Measurements from ENCODE around the gene C17orf107.
"Not testable (repeated sequence)": the region's sequence is repeated elsewhere in the genome, so short reads cannot be mapped to it uniquely, and the experiment has no call there.

Gene C17orf107

GRCh38 chr17:4899341-4900230 lies at the start of gene C17orf107:
TSS of gene C17orf107 (plus strand) at chr17:4899536. CDS start at chr17:4899763, 227 bp downstream.
- DNase-seq = peak; percentile 61
- in situ Hi-C loops (cut with HindIII; ENCODE audit: low pct_ligation_motif_present, low pct_unique_long_range_greater_than_20kb, low sequenced_read_pairs) = no loop called here

GRCh38 chr17:4850246-4850645 lies 49.1 kb upstream of the C17orf107 start:
- DNase-seq = no peak
- in situ Hi-C loops (cut with HindIII; ENCODE audit: low pct_ligation_motif_present, low pct_unique_long_range_greater_than_20kb, low sequenced_read_pairs) = loop anchor here (10.0 kb wide), 1 partner anchor 125 kb away; no protein-coding TSS in a partner anchor

GRCh38 chr17:4851084-4851483 lies 48.3 kb upstream of the C17orf107 start:
- in situ Hi-C loops (cut with HindIII; ENCODE audit: low pct_ligation_motif_present, low pct_unique_long_range_greater_than_20kb, low sequenced_read_pairs) = loop anchor here (10.0 kb wide), 1 partner anchor 126 kb away; no protein-coding TSS in a partner anchor
- no peak for DNase-seq

DNA sequence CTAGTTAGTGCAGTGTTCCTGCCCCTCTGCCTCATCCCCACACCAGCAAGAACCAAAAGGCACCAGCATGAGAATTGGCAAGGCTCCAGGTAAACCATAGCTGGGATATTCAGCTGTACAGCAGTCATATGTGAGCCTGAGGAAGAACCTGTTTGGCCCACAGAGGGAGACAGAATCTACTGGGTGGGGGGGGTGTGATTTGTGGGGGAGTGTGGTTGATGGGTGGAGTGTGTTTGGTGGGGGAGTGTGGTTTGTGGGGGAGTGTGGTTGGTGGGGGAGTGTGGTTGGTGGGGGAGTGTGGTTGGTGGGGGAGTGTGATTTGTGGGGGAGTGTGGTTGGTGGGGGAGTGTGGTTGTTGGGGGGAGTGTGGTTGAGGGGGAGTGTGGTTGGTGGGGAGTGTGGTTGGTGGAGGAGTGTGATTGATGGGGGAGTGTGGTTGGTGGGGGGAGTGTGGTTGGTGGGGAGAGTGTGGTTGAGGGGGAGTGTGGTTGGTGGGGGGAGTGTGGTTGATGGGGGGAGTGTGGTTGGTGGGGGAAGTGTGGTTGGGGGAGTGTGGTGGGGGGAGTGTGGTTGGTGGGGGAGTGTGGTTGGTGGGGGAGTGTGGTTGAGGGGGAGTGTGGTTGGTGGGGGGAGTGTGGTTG lies 46.6 kb upstream of the C17orf107 start:
- DNase-seq = peak; percentile 69
- in situ Hi-C loops (cut with HindIII; ENCODE audit: low pct_ligation_motif_present, low pct_unique_long_range_greater_than_20kb, low sequenced_read_pairs) = loop anchor here (10.0 kb wide), 1 partner anchor 128 kb away; no protein-coding TSS in a partner anchor

- in situ Hi-C loops (cut with HindIII; ENCODE audit: low pct_ligation_motif_present, low pct_unique_long_range_greater_than_20kb, low sequenced_read_pairs) = loop anchor here (10.0 kb wide), 1 partner anchor 128 kb away; no protein-coding TSS in a partner anchor
- no peak for DNase-seq
Measured at GRCh38 chr17:4853208-4853671, 46.1 kb upstream of the C17orf107 start.

DNA sequence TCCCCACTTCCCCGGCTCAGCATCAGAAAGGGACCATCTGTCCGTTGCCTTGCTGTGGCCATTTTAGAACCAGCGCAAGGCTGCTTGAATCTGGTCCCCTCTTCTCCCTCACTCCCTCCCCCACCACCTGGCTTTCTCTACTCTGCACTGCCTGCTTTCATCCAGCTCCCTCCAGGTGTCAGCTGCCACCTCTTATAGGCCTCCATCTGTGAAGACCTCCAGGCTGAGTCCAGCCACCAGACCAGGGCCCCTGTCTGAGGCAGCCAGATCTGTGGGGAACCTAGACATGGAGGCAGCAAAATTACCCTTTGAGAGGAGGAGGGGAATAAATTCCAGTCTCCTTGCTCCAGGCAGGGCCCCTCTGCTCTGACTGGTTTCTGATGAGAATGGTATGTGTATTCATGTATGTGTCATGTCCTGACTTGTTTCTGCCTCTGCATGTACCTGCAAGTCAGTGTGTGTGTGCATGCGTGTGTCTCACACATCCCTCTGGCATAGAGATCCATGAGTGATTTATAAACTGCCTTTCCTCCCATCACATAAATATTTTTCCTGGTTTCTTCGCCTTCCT lies 45.1 kb upstream of the C17orf107 start:
- no peak for DNase-seq
- in situ Hi-C loops (cut with HindIII; ENCODE audit: low pct_ligation_motif_present, low pct_unique_long_range_greater_than_20kb, low sequenced_read_pairs) = loop anchor here (10.0 kb wide), 1 partner anchor 129 kb away; no protein-coding TSS in a partner anchor

DNA sequence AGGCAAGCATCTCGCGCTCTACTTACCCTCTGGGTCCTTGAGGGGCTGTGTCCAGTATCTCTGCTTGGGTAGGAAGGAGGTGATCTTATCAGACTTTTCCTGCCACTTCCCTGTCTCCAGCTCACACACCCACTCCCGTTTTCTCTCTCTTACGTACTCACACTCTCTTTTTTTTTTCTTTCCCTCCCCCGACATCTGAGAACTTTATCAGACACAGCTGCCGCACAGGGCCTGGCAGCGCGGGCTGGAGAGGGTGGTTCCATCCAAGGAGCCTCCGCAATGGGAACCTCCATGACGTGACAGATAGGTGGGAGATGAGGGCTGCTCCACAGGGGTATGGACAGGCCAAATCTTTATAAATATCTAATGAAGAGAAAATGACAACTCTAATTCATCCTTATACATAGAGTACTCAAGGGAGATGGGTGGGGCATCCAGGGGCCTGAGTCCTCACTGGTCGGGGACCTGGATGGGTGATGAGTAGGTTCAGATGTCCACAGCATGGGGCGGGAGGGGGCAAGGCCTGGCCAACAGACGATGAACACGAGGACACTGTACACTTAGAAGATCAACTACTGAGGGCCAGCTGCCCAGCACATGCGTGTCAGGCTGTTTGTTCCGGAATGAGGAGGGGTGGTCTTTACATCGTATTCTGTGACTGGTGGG lies 42.9 kb upstream of the C17orf107 start:
- DNase-seq = no peak
- in situ Hi-C loops (cut with HindIII; ENCODE audit: low pct_ligation_motif_present, low pct_unique_long_range_greater_than_20kb, low sequenced_read_pairs) = loop anchor here (10.0 kb wide), 1 partner anchor 132 kb away; no protein-coding TSS in a partner anchor

DNA sequence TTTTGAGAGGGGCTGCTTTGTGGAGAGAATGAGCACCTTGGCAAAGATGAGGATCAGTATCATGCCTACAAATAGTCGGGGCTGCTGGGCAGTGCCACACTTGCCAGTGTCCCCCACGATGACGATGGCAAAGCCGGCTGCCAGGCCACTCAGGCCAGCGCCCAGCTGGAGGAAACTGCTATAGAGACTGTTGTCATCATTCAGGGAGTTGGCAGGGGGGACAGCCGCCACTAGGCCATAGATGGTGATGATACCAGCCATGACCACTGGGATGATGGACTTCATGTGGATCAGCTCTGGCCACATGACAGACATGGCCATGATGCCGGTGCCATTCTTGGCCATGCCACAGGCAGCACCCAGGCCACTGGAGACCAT lies 42.4 kb upstream of the C17orf107 start:
- DNase-seq = no peak
- in situ Hi-C loops (cut with HindIII; ENCODE audit: low pct_ligation_motif_present, low pct_unique_long_range_greater_than_20kb, low sequenced_read_pairs) = loop anchor here (10.0 kb wide), 1 partner anchor 132 kb away; no protein-coding TSS in a partner anchor

GRCh38 chr17:4857347-4857746 lies 42.0 kb upstream of the C17orf107 start:
- in situ Hi-C loops (cut with HindIII; ENCODE audit: low pct_ligation_motif_present, low pct_unique_long_range_greater_than_20kb, low sequenced_read_pairs) = loop anchor here (10.0 kb wide), 1 partner anchor 133 kb away; no protein-coding TSS in a partner anchor
- not testable (repeated sequence) for DNase-seq

DNA sequence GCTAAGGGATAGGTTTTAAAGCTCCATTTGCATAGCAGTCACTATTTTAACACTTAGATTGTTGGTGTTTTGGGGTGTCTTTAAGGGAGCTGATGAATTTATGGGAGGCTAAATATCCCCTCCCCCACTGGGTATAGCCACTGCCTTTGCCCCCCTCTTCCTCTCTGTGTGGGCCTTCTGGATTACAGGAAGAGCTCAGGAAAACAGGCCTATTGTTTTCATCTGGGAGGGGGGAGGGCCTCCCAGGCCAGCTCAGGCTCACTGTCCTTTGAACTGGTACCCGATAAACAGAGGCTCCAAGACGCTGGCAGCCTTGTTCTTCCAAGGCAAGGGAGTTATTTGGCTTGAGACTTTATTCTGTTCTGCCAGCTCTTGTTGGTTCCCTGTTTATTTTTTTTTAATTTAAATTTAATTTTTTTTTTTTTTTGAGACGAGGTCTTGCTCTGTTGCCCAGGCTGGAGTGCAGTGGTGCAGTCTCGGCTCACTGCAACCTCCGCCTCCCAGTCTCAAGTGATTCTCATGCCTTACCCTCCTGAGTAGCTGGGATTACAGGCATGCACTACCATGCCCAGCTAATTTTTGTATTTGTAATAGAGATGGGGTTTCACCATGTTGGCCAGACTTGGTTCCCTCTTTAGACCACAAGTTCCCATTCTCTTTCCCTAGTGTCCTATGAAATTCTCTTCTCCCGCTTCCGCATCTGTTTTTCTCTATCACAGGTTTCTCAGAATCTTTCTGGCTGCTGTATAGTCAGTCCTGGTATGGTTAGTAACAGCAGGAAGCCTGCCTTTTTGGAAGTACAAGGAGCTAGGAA lies 41.1 kb upstream of the C17orf107 start:
- no peak for DNase-seq

GRCh38 chr17:4858882-4859260 lies 40.5 kb upstream of the C17orf107 start:
- in situ Hi-C loops (cut with HindIII; ENCODE audit: low pct_ligation_motif_present, low pct_unique_long_range_greater_than_20kb, low sequenced_read_pairs) = loop anchor here (10.0 kb wide), 1 partner anchor 134 kb away; no protein-coding TSS in a partner anchor
- peak; percentile 62 for DNase-seq

More for the DNA sequence above, 41.1 kb upstream of the C17orf107 start:
- in situ Hi-C loops (cut with HindIII; ENCODE audit: low pct_ligation_motif_present, low pct_unique_long_range_greater_than_20kb, low sequenced_read_pairs) = loop anchor here (10.0 kb wide), 1 partner anchor 133 kb away; no protein-coding TSS in a partner anchor

- in situ Hi-C loops (cut with HindIII; ENCODE audit: low pct_ligation_motif_present, low pct_unique_long_range_greater_than_20kb, low sequenced_read_pairs) = loop anchor here (10.0 kb wide), 1 partner anchor 135 kb away; no protein-coding TSS in a partner anchor
- DNase-seq = no peak
Measured at GRCh38 chr17:4859816-4860625, 39.3 kb upstream of the C17orf107 start.

DNA sequence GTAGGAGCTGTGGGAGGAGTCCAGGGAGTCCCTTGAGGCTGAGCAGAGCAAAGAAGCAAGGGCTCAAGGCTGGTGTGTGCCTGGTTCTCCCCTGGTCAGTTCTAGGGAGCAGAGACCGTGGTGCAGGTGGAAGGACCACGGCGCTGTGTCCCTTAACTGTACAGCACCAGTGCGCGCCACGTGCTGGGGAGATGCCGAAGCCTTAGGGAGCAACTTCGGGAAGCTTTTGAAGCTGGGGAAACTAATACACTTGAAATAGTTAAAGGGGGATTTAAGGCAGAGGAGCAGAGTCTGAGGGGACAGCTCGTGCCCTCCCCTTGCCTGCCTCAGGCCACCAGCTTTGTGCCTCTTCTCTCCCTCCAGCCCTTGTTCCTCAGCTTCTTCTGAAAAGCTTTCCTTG lies 38.7 kb upstream of the C17orf107 start:
- in situ Hi-C loops (cut with HindIII; ENCODE audit: low pct_ligation_motif_present, low pct_unique_long_range_greater_than_20kb, low sequenced_read_pairs) = no loop called here
- no peak for DNase-seq

DNA sequence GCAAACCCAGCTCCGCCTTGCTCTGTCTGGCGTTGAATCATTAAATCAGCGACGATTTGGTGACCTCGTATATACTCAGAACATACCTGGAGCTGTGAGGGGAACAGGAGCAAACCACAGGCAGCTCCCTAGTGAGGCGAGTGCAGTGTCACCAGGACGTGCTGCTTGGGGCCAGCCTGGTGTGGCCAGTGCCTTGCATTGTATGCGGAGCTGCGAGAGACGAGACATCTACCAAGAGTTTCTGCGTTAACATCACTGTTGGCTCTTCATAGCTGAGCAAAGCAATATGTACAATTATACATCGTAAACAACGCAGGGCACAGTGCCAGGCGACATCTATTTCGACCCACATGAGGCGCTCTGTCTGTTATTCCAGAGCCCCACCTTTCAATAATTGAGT lies 38.3 kb upstream of the C17orf107 start:
- no peak for DNase-seq
- in situ Hi-C loops (cut with HindIII; ENCODE audit: low pct_ligation_motif_present, low pct_unique_long_range_greater_than_20kb, low sequenced_read_pairs) = no loop called here

GRCh38 chr17:4862720-4863119 lies 36.6 kb upstream of the C17orf107 start:
- no peak for DNase-seq
- in situ Hi-C loops (cut with HindIII; ENCODE audit: low pct_ligation_motif_present, low pct_unique_long_range_greater_than_20kb, low sequenced_read_pairs) = no loop called here

DNA sequence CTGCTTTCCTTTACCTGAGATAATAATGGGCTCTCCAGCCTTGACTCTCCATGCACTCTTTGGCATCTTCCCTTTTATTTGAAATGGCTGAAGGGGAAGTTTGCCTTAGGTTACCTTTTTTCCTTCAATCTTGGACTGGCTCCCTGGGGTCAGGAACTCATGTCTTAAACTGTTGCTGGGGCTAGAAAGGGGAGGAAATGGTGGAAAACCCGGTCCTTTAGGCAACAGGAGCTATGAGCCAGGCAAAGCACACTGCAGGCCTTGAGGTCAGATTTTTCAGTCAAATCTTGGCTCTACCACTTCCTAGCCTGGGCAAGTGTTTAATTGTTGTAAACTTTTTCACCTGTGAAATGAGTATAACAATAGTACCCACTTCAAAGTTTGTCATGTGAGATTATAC lies 36.0 kb upstream of the C17orf107 start:
- DNase-seq = no peak
- in situ Hi-C loops (cut with HindIII; ENCODE audit: low pct_ligation_motif_present, low pct_unique_long_range_greater_than_20kb, low sequenced_read_pairs) = no loop called here

DNA sequence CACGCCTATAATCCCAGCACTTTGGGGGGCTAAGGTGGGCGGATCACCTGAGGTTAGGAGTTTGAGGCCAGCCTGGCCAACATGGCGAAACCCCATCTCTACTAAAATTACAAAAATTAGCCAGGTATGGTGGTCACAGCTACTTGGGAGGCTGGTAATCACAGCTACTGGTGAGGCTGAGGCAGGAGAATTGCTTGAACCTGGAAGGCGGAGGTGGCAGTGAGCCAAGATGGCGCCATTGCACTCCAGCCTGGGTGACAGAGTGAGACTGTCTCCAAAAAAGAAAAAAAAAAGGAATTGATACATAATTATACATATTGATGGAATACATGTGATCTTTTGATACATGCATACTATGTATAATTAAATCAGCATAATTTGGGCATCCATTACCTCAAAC lies 31.8 kb upstream of the C17orf107 start:
- in situ Hi-C loops (cut with HindIII; ENCODE audit: low pct_ligation_motif_present, low pct_unique_long_range_greater_than_20kb, low sequenced_read_pairs); DNase-seq: not testable (repeated sequence)

Measured in ACHN (cell line).